Measurements from ENCODE around the gene ADAM10.

The ADAM10 gene

DNA sequence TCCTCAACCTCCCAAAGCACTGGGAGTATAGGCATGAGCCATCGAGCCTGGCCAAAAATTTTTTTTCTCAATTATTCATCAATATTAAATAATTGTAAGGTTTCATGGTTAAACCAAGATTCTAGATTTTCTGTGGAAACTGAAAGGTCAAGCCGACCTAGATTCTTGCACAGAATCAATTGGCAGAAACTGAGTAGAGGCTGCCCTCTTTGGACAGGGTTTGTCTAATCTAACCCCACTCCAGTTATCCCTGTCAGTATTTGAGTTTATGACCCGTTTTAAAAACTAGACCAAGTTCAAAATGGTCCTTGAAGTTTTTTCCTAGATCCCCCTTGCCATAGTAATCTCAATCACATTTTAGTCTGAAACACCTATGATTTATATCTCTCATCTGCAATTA lies 8.6 kb upstream of the ADAM10 start:
- in situ Hi-C loops (cut with MboI; ENCODE audit: low sequenced_read_pairs) = loop anchor here (25.0 kb wide), 1 partner anchor 496 kb away; no protein-coding TSS in a partner anchor

DNA sequence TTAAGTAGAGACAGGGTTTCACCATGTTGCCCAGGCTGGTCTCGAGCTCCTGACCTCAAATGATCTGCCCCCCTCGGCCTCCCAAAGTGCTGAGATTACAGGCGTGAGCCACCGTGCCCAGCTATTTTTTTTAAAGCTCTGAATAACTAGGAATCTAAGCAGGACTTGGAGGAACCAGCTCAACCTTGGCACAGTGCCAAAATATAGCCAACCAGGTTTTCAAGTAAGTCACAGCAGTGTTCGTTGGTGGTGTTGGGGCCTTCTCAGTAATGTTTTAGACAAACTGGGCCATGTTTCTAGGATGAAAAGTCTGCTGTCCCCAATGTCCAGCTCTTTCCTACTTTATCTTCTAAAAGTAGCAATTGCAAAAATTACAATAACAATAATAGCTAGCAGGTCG lies 6.4 kb upstream of the ADAM10 start:
- in situ Hi-C loops (cut with MboI; ENCODE audit: low sequenced_read_pairs) = loop anchor here (25.0 kb wide), 1 partner anchor 494 kb away; no protein-coding TSS in a partner anchor

DNA sequence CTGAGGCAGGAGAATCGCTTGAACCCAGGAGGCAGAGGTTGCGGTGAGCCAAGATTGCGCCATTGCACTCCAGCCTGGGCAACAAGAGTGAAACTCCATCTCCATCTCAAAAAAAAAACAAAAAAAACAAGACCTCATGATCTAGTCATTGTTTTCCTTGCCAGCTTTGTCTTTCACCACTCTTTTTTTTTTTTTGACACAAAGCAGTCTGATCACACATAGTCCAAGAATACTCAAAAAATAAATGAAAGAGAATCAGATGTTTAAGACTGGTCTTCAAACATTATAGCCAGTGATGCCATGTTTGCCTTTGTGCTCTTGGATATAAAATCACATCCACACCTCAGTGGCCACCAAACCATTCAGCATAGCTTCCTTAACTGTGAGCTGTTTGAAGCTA lies 5.8 kb upstream of the ADAM10 start:
- in situ Hi-C loops (cut with MboI; ENCODE audit: low sequenced_read_pairs) = loop anchor here (25.0 kb wide), 1 partner anchor 493 kb away; no protein-coding TSS in a partner anchor

DNA sequence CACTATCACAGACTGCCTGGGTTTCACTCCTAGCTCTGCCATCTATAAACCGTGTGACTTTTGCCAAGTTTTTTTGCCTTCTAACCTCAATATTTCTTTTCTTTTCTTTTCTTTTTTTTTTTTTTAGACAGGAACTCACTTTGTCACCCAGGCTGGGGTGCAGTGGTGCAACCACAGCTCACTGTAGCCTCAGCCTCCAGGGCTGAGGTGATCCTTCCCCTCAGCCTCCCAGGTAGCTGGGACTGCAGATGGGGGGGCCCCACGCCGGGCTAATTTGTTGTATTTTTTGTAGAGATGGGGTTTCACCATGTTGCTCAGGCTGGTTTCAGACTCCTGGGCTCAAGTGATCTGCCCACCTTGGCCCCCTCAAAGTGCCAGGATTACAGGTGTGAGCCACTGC lies 3.2 kb upstream of the ADAM10 start:
- in situ Hi-C loops (cut with MboI; ENCODE audit: low sequenced_read_pairs) = loop anchor here (25.0 kb wide), 1 partner anchor 490 kb away; no protein-coding TSS in a partner anchor

DNA sequence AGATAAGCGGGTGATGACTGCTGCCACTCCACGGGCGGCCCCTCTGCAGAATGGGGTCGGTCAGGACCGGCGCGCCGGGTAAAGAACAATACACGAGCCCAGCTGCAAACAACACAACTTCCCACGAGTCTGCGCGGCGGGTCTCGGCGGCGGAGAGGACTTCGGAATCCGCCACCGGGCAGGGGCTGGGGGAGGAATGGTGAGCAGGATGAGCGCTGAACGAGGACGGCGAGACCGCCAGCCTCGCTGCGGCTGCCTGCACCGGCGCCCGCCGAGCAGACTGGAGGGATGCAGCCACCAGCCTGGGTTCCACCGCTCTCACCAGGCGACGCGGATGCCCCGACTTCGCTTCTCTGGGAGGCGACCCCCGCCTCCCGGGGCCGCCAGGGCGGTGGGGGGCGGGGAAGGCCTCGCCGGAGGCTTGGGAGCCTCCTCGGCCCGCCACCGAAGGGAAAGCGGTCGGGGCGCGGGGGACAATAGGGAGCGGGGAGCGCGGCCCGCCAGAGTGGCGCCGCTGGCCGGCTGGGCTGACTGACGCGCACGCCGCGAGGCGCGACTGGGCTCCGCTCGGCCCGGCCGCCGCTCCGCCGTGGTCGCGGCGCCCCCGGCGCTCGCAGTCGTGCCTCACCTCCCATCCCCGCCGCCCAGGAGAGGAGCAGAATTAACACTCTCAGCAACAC lies 515 bp downstream of the ADAM10 start:
- in situ Hi-C loops (cut with MboI; ENCODE audit: low sequenced_read_pairs) = no loop called here

DNA sequence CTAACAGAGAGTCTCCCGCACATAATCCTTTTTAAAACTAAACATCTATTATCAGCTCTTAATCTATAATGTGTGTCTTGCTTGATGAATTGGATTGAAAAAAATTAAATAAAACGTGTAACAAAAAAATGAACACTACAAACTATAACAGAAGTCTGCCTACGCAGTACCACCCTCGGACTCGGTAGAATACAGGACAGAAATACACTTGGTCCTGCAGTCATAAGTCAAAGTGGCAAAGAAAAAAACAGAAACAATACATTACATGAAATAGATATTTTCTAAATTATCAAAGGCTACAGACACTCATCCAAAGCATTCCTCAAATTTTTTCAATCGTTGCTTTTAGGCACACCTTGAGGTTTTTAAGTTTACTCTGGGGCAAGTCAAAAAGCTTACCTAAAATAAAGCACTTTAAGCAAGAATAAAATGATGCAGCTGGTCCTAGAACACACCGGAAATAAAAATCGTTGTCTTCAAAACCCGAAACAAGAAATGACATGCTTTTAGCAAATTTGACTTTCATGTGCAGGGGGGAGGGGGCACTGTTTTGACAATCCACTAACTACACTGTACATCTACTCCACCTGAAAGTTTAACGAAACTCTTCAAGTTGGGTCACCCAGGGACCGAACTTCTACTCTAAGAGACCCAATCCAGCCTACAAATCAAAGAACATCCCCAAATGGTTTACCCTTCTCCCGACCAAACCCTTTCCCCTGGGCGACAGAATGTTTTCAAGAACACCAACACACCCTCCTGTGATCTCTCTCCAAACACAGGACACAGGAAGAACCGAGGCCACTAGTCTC lies 1.3 kb downstream of the ADAM10 start:
- in situ Hi-C loops (cut with MboI; ENCODE audit: low sequenced_read_pairs) = no loop called here

DNA sequence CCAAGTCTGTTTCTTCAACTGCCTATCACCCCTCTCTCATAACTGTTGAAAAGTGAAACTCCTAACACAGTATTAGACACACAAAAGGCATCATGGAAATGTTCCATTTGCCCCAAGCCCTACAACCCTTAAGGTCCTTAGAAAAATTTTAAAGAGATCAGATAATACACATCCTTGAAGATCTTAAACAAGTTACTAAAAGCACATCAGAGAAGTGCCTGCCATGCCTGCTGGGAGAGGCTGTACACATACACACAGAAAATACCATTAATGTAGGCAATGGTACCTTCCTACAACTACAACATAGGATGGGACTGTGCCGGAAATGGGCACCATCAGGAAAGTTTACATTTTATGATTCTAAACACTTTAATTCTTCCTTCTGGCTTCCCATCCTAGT lies 3.3 kb downstream of the ADAM10 start:
- in situ Hi-C loops (cut with MboI; ENCODE audit: low sequenced_read_pairs) = no loop called here

DNA sequence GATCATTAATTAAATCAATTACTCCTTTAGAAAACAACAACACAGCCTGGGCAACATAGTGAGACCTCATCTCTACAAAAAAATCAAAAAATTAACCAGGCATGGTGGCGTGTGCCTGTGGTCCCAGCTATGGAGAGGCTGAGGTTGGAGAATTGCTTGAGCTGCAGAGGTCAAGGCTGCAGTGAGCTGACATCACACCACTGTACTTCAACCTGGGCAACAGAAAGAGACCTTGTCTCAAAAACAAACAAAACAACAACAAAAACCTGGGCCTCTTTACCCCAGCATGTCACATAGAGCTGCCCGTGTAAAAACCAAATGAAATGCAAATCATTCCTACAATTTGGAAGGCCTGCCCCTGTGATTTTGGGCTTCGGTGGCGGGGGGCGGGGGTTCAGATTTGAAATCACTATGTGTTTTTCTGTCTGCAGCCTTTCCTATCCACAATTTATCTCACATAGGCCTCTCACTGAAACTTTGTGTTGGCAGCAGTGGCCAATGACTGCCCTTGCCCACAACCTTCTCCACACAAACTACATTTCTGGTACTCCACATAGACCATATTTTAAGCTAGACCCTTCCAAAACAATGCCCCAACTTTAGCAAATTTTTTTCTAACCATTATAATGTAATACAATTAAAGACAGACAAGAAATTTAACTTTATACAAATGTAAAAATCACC lies 6.5 kb downstream of the ADAM10 start:
- in situ Hi-C loops (cut with MboI; ENCODE audit: low sequenced_read_pairs) = no loop called here

DNA sequence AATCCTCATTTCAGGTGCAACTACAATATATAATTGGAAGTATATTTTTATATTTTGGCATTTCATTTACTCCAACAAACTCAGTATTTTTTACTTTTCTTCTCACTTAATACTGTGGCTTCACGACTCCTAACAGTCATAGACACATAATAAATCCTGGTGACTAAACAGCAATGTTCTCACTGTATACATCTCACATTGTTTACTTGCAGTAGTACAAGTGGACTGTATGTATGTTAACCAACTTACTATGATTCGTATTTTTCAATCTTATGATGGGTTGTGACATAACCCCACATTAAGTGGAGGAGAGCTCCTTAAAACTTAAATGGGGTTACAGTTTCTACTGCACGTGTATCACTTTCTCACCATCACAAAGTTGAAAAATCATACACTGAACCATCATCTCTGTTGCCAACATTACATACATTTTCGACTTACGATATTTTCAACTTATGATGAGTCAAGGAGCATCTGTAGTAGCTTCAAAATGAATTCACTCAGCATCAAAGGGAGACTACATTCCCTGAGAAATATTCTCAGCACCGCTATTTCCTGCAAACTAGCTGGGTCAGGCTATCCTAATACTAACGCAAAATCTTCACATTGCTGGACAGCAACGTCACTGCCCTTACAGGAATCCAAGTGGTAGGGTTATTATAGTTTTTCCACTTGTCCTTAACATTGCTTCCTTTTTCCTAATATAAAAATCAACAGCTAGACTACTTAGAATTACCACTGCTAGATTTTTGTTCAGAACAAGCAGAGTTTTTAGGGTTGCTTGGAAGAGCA lies 7.3 kb downstream of the ADAM10 start:
- in situ Hi-C loops (cut with MboI; ENCODE audit: low sequenced_read_pairs) = no loop called here

DNA sequence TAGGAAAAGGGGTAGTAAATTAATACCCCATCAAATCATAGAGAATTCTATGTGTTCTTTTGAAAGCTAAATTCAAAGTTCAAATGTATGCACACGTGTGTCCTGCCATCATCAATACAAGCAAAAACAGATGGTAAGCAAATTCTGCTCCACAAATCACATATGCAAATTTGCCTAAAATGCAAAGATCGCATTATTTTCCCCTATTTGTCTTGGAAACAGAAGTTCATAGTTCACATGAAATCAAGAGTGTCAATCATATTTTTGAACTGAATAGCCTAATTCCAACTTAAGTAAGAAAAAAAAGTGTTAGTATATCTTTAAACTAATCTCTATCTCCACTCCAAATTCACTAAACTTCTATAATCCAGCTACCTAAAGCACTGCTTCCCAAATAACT lies 8.5 kb downstream of the ADAM10 start:
- in situ Hi-C loops (cut with MboI; ENCODE audit: low sequenced_read_pairs) = no loop called here

DNA sequence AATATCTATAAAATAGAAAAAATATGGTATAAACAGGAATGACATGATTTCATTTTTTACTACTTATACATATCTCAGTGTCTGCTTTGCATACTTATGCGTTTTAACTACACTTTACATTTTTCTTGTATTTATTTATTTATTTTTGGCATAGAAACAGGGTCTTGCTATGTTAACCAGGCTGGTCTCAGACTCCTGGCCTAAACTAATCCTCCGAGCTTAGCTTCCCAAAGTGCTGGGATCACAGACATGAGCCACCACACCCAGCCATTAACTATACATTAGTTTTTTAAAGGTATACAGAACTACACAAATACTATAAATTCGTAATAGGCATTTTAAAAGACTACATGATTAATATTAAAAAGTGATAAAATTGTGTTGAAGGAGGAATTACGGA lies 9.1 kb downstream of the ADAM10 start:
- in situ Hi-C loops (cut with MboI; ENCODE audit: low sequenced_read_pairs) = no loop called here

DNA sequence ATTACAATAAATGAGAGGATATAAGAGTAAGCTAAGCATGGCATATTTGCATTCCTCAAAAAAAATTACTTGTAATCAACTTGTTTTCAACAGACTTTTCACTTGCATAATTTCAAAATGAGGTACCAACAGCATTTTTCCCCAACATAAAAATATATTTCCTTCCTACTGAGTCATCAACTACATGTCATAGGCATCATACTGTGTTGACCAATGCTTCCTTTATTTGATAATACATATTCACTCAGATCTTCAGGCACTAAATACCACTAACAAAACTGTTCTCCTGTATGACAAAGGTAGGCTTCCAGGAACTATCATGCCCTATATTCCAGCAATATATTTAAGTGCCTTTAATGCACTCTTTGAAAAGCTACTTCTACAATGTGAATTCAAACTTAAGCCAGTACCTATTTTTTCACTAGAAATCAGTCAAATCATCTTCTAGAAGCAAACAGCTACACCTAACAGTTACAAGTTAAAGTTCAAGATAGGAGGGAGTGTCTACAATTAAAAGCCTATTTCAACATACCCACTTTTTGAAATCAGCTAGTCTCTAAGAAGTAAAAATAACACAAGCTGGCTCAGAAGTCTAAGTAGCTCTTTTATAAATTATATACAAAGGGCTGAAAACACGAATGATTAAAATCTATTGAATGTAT lies 11.3 kb downstream of the ADAM10 start:
- in situ Hi-C loops (cut with MboI; ENCODE audit: low sequenced_read_pairs) = no loop called here

DNA sequence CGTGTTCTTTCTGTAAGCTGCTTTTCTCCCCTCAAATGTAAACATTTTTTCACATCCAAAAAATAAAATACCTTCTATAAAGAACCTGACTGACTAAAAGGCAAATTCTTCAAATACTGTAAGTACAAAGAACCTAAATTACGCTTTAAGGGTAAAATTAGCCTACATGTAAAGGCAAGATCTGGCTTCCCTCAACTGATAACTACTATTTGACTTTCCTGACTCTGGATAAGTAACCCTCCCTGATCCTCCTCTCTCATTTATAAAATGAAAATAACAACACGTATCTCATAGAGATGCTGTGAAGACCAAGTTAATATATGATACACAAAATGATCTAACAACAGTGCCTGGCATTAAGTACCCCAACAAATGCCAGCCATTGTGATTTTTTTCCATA lies 12.2 kb downstream of the ADAM10 start:
- in situ Hi-C loops (cut with MboI; ENCODE audit: low sequenced_read_pairs) = no loop called here

DNA sequence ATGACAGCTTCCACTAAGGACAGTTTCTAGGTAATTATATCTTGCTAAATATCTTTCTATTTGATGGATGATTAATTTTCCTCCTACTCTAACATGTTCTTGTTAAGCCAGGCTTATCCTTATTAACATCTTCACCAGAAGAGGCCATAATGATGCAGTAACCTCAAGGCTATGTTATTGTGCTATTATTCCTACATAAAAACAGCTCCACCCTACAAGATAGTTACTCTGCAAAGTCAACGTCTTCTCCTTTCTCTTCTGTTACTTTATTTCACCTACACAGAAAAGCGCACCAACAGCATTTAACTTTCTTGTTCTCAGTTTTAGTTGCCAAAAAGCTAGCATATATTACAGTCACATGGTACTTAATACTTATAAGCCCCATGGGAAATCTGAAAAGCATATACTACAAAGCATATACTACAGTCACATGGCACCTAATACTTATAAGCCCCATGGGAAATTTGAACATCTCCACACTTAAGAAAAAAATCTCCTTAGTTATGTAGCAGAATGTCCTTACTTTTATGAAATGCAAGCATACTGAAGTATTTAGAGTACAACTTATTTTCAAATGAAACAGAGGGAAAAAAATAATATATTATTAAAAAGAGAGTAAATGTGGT lies 13.4 kb downstream of the ADAM10 start:
- in situ Hi-C loops (cut with MboI; ENCODE audit: low sequenced_read_pairs) = no loop called here

DNA sequence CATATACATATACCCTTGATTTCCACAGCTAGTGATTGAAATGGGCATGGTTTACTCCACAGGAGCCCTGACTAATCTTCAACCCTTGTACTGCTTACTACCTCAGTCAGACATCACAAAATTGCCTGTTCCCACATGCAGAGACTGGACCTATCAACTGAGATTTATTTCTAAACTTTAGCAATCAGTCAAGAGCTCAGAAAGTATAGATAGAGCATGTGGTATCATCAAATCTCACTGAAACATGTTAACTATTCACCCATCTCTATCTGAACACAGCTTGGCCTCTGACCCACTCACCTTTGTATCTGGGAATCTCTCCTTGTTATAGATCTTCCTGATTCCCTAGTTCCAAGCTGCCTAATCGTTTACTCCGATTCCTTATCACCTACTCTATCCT lies 14.6 kb downstream of the ADAM10 start:
- in situ Hi-C loops (cut with MboI; ENCODE audit: low sequenced_read_pairs) = no loop called here

DNA sequence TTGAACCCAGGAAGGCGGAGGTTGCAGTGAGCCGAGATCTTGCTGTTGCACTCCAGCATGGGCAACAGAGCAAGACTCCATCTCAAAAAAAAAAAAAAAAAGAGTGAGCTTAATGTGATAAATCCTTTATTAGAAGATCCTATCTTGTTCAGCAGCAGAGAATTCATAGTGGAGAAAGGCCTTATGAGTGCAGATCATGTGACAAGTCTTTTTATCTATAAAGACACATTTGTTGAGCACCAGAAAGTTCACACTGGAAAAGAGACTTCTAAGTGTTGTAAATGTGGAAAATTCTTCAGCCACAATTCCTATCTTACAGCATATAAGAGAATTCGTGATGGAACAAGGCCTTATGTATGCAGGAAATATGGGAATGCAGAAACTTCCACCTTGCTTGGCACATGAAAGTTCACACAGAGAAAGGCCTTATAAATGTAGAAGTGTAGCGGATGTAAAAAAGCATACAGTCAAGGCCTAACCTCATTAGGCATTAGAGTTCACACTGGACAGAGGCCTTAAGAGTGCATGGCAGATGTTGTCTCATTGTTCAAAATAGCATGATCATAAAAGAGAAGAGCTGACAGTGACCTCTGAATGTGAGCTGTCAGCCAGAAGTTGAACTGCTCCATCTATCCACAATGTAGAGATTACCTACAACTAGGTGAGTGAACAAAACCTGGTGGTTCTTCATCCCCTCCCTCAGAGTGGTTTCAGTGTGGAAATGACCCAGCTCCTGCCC lies 16.7 kb downstream of the ADAM10 start:
- in situ Hi-C loops (cut with MboI; ENCODE audit: low sequenced_read_pairs) = no loop called here

DNA sequence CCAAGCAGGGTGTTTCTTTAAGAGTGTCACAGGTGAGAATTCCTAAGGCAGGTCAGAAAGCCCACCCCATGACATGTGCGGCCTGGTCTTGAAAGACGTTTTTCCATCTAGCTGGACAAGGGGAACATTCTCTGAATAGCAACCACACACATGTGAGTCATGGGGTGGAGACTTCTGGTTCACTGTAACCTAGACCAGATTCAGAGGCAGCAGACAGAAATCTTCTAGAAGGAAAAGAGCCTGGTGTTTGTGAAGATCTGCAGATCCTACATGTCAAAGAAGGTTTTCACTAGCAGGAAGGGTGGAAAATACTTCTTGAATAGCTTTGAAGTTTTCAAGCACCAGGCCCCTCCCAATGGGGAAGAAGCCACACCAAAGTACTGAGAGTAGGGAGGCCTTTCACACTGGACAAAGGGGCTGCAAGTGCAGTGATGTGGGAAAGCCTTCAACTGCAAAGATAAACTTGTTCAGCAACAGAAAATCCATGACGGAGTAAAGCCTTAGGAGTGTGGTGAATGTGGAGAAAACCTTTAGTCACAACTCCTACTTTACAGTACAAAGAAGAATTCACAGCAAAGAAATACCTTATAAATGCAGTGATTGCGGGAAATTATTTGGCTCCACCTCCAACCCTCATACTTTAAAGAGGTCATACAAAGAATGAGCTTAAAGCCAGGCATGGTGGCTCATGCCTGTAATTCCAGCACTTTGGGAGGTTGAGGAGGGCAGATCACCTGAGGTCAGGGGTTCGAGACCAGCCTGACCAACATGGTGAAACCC lies 17.6 kb downstream of the ADAM10 start:
- in situ Hi-C loops (cut with MboI; ENCODE audit: low sequenced_read_pairs) = no loop called here

DNA sequence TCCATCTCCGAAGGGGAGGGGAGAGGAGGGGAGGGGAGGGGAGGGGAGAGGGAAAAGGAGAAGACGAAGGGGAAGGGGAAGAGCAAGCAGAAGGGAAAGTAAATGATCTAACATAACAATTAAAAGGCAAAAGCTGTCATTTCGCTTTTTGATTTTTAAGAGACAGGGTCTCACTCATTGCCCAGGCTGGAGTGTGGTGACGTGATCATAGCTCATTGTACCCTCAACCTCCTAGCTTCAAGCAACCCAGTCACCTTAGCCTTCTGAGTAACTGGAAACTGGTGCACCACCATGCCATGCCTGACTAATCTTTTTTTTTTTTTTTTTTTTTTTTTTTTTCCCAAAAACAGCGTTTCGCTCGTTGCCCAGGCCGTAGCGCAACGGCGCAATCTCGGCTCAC lies 22.6 kb downstream of the ADAM10 start:
- in situ Hi-C loops (cut with MboI; ENCODE audit: low sequenced_read_pairs) = no loop called here
